ENCODE results near the gene HSDL2. TPM values are rescaled to one million over a fixed set of nuclear protein-coding genes. Genes with fewer than 3 reads are reported as not detected.

The HSDL2 gene
- total RNA-seq, 1 donor from 2014 or later: 27.8 TPM

GRCh38 chr9:112443200-112443599 lies 63.3 kb downstream of the HSDL2 start:
- peak; percentile 54 for TF ChIP-seq CTCF (IDR thresholded peaks at IDR 0.05; ENCODE audit: unreplicated experiment)
- Mint-ChIP-seq H3K4me1 (ENCODE audit: low read depth) (peaks cover 6% of the 10 kb centered on the region), H3K27ac (no peak overlapping the region), H3K9me3 (ENCODE audit: low read depth) (no peaks in the 10 kb centered on the region), H3K27me3 (no peaks in the 10 kb centered on the region), H3K36me3 (ENCODE audit: insufficient read depth) (peaks cover 8% of the 10 kb centered on the region), H3K4me3 (ENCODE audit: low read depth) (no peak overlapping the region)
- DNase-seq (ENCODE audit: low spot score, unreplicated experiment): no peak

- Mint-ChIP-seq H3K4me1 (ENCODE audit: low read depth) (peaks cover 6% of the 10 kb centered on the region), H3K27ac (no peak overlapping the region), H3K27me3 (no peaks in the 10 kb centered on the region), H3K36me3 (ENCODE audit: insufficient read depth) (peaks cover 7% of the 10 kb centered on the region), H3K4me3 (ENCODE audit: low read depth) (no peak overlapping the region), H3K9me3 (ENCODE audit: low read depth) (no peaks in the 10 kb centered on the region)
- TF ChIP-seq CTCF (IDR thresholded peaks at IDR 0.05; ENCODE audit: unreplicated experiment): no peak
- no peak for DNase-seq (ENCODE audit: low spot score, unreplicated experiment)
Observed at GRCh38 chr9:112443636-112444035, 63.7 kb downstream of the HSDL2 start.

GRCh38 chr9:112445196-112445595 lies 65.3 kb downstream of the HSDL2 start:
- Mint-ChIP-seq H3K4me1 (ENCODE audit: low read depth) (peaks cover 6% of the 10 kb centered on the region), H3K27me3 (no peaks in the 10 kb centered on the region)
- TF ChIP-seq CTCF (IDR thresholded peaks at IDR 0.05; ENCODE audit: unreplicated experiment): no peak

GRCh38 chr9:112446080-112446479 lies 66.2 kb downstream of the HSDL2 start:
- Mint-ChIP-seq H3K27me3 (no peaks in the 10 kb centered on the region), H3K4me1 (ENCODE audit: low read depth) (peaks cover 6% of the 10 kb centered on the region), H3K27ac (no peak overlapping the region), H3K4me3 (ENCODE audit: low read depth) (no peak overlapping the region), H3K36me3 (ENCODE audit: insufficient read depth) (peaks cover 5% of the 10 kb centered on the region), H3K9me3 (ENCODE audit: low read depth) (no peaks in the 10 kb centered on the region)
- DNase-seq (ENCODE audit: low spot score, unreplicated experiment): no peak
- TF ChIP-seq CTCF (IDR thresholded peaks at IDR 0.05; ENCODE audit: unreplicated experiment): no peak

More at GRCh38 chr9:112445196-112445595, 65.3 kb downstream of the HSDL2 start:
- no peak overlapping the region for H3K27ac Mint-ChIP-seq
- no peaks in the 10 kb centered on the region for H3K9me3 Mint-ChIP-seq (ENCODE audit: low read depth)
- no peak for DNase-seq (ENCODE audit: low spot score, unreplicated experiment)
- H3K36me3 Mint-ChIP-seq (ENCODE audit: insufficient read depth): peaks cover 7% of the 10 kb centered on the region
- H3K4me3 Mint-ChIP-seq (ENCODE audit: low read depth): no peak overlapping the region

GRCh38 chr9:112446526-112446925 lies 66.6 kb downstream of the HSDL2 start:
- H3K4me3 Mint-ChIP-seq (ENCODE audit: low read depth): no peak overlapping the region
- peaks cover 3% of the 10 kb centered on the region for H3K36me3 Mint-ChIP-seq (ENCODE audit: insufficient read depth)
- no peaks in the 10 kb centered on the region for H3K9me3 Mint-ChIP-seq (ENCODE audit: low read depth)
- no peak for DNase-seq (ENCODE audit: low spot score, unreplicated experiment)
- no peak overlapping the region for H3K27ac Mint-ChIP-seq
- H3K4me1 Mint-ChIP-seq (ENCODE audit: low read depth): peaks cover 6% of the 10 kb centered on the region
- no peak for TF ChIP-seq CTCF (IDR thresholded peaks at IDR 0.05; ENCODE audit: unreplicated experiment)
- H3K27me3 Mint-ChIP-seq: no peaks in the 10 kb centered on the region

Data from progenitor cell of endocrine pancreas (in vitro differentiated cells).